GM23338 (cell line): ENCODE results near the gene C9orf85. TPM values are rescaled to one million over a fixed set of nuclear protein-coding genes. Genes with fewer than 3 reads are reported as not detected.

Source experiments
- ATAC-seq: fragments of 200-7000 bp; cut with Tn5 transposase; 3 replicates; pipeline ENCODE4 v1.9.1; 2020
- DNase-seq: peaks from one replicate; pipeline ENCODE4 v3.0.0-alpha.2; 2015; ENCODE audit warnings: low spot score
- H2AFZ ChIP-seq: fragments of 200-600 bp; sonication (generic); 2 replicates; pipeline ENCODE4 v1.8.0; 2016; ENCODE audit warnings: antibody characterized with exemption, mild to moderate bottlenecking, moderate library complexity
- H3F3A ChIP-seq: fragments of 200-600 bp; sonication (generic); replicated peaks from 2 replicates; pipeline ENCODE4 v1.8.0; 2017; ENCODE audit warnings: antibody characterized with exemption, mixed run types, low read depth
- H3K27ac ChIP-seq: fragments of 200-600 bp; sonication (generic); 2 replicates; pipeline ENCODE4 v1.6.1; 2016; ENCODE audit warnings: low read depth
- H3K27me3 ChIP-seq: fragments of 200-600 bp; sonication (generic); 2 replicates; pipeline ENCODE4 v1.8.0; 2016; ENCODE audit warnings: mild to moderate bottlenecking, mixed run types, moderate library complexity; ENCODE audit not compliant: insufficient read depth
- H3K36me3 ChIP-seq: fragments of 200-600 bp; sonication (generic); 2 replicates; pipeline ENCODE4 v1.8.0; 2016; ENCODE audit warnings: mild to moderate bottlenecking; ENCODE audit not compliant: insufficient read depth
- H3K4me1 ChIP-seq: fragments of 200-600 bp; sonication (generic); 2 replicates; pipeline ENCODE4 v1.8.0; 2016; ENCODE audit warnings: mild to moderate bottlenecking, moderate library complexity; ENCODE audit not compliant: insufficient read depth
- H3K4me2 ChIP-seq: fragments of 200-600 bp; sonication (generic); 2 replicates; pipeline ENCODE4 v1.7.1; 2017; ENCODE audit warnings: mixed run types
- H3K4me3 ChIP-seq: fragments of 200-600 bp; sonication (generic); 2 replicates; pipeline ENCODE4 v1.6.1; 2016; ENCODE audit warnings: mixed run types
- H3K79me2 ChIP-seq: fragments of 200-600 bp; sonication (generic); replicated peaks from 2 replicates; pipeline ENCODE4 v1.8.0; 2017; ENCODE audit warnings: mild to moderate bottlenecking; ENCODE audit not compliant: insufficient read depth
- H3K9me2 ChIP-seq: fragments of 200-600 bp; sonication (generic); 2 replicates; pipeline ENCODE4 v1.8.0; 2017; ENCODE audit not compliant: insufficient read depth
- H4K20me1 ChIP-seq: fragments of 200-600 bp; sonication (generic); replicated peaks from 2 replicates; pipeline ENCODE4 v1.8.0; 2017; ENCODE audit warnings: mild to moderate bottlenecking; ENCODE audit not compliant: insufficient read depth
- H3K27ac Mint-ChIP-seq: 2 replicates; pipeline ENCODE4 v1.8.0; 2020; ENCODE audit warnings: inconsistent platforms, mild to moderate bottlenecking, moderate library complexity, mixed read lengths
- H3K27me3 Mint-ChIP-seq: 3 replicates; pipeline ENCODE4 v1.8.0; 2022; ENCODE audit warnings: low read depth, mild to moderate bottlenecking, moderate library complexity, mixed read lengths, inconsistent platforms; ENCODE audit not compliant: insufficient read depth, poor library complexity
- H3K36me3 Mint-ChIP-seq: 3 replicates; pipeline ENCODE4 v1.8.0; 2021; ENCODE audit warnings: low read depth, mild to moderate bottlenecking, inconsistent platforms, moderate library complexity, mixed read lengths
- H3K4me1 Mint-ChIP-seq: 3 replicates; pipeline ENCODE4 v1.8.0; 2020; ENCODE audit warnings: mild to moderate bottlenecking, inconsistent platforms, mixed read lengths
- H3K4me3 Mint-ChIP-seq: 3 replicates; pipeline ENCODE4 v1.8.0; 2021; ENCODE audit warnings: moderate library complexity, mild to moderate bottlenecking, inconsistent platforms, mixed read lengths
- H3K9me3 Mint-ChIP-seq: 3 replicates; pipeline ENCODE4 v1.8.0; 2020; ENCODE audit warnings: moderate library complexity, mild to moderate bottlenecking, inconsistent platforms, mixed read lengths
- CREB1 ChIP-seq: fragments of 250-450 bp; sonication (Bioruptor Pico); IDR thresholded peaks from 2 replicates; pipeline ENCODE4 v1.5.0; 2020; ENCODE audit warnings: low read depth, mild to moderate bottlenecking, moderate library complexity
- EZH2 ChIP-seq: fragments of 200-600 bp; sonication (generic); IDR thresholded peaks from one replicate; pipeline ENCODE4 v1.8.0; 2017; ENCODE audit warnings: antibody characterized with exemption, mild to moderate bottlenecking, low read depth; ENCODE audit not compliant: unreplicated experiment
- JUNB ChIP-seq: IDR thresholded peaks from one replicate; pipeline ENCODE4 v1.6.1; 2016; ENCODE audit warnings: antibody characterized with exemption; ENCODE audit not compliant: unreplicated experiment
- NANOG ChIP-seq: IDR thresholded peaks from 2 replicates; pipeline ENCODE4 v1.6.1; 2016; ENCODE audit warnings: antibody characterized with exemption, borderline replicate concordance
- POLR2AphosphoS5 ChIP-seq: IDR thresholded peaks from 2 replicates; pipeline ENCODE4 v1.6.1; 2016; ENCODE audit warnings: antibody characterized with exemption, low read depth
- REST ChIP-seq: IDR thresholded peaks from one replicate; pipeline ENCODE4 v1.6.1; 2018; ENCODE audit warnings: antibody characterized with exemption; ENCODE audit not compliant: unreplicated experiment
- STAT1 ChIP-seq: IDR thresholded peaks from one replicate; pipeline ENCODE4 v1.6.1; 2016; ENCODE audit warnings: antibody characterized with exemption; ENCODE audit not compliant: unreplicated experiment
- ZNF114 ChIP-seq: fragments of 250-450 bp; sonication (Bioruptor Pico); IDR thresholded peaks from 2 replicates; pipeline ENCODE4 v1.5.0; 2020; ENCODE audit warnings: mild to moderate bottlenecking, moderate library complexity
- ZNF331 ChIP-seq: fragments of 250-450 bp; sonication (Bioruptor Pico); IDR thresholded peaks from 2 replicates; pipeline ENCODE4 v1.5.0; 2020; ENCODE audit warnings: low read depth, mild to moderate bottlenecking, moderate library complexity
- ZNF462 ChIP-seq: fragments of 250-450 bp; sonication (Bioruptor Pico); IDR thresholded peaks from 2 replicates; pipeline ENCODE4 v1.5.0; 2020; ENCODE audit warnings: mild to moderate bottlenecking, moderate library complexity
- polyA plus RNA-seq: library from polyadenylated mRNA; unstranded; fragments of >200 nt; fragmentation: Nextera tagmentation; extraction: Ambion mirVana; gene quantifications from 2 replicates; pipeline ENCODE4 v1.2.1, GENCODE V29; 2016
- total RNA-seq: library from RNA; depleted of rRNA; stranded (reverse); fragments of >200 nt; shearing (Covaris generic); gene quantifications from 2 replicates; pipeline ENCODE4 v1.2.3, GENCODE V29; 2014
- TF ChIP-seq, protein P1 (sequence below): IDR thresholded peaks from 2 replicates; pipeline ENCODE4 v1.6.1; 2016; ENCODE audit warnings: antibody characterized with exemption

The C9orf85 gene
- total and polyA plus RNA-seq, 2 experiments from 2014 or later, result 10.3 to 20.8 TPM

DNA sequence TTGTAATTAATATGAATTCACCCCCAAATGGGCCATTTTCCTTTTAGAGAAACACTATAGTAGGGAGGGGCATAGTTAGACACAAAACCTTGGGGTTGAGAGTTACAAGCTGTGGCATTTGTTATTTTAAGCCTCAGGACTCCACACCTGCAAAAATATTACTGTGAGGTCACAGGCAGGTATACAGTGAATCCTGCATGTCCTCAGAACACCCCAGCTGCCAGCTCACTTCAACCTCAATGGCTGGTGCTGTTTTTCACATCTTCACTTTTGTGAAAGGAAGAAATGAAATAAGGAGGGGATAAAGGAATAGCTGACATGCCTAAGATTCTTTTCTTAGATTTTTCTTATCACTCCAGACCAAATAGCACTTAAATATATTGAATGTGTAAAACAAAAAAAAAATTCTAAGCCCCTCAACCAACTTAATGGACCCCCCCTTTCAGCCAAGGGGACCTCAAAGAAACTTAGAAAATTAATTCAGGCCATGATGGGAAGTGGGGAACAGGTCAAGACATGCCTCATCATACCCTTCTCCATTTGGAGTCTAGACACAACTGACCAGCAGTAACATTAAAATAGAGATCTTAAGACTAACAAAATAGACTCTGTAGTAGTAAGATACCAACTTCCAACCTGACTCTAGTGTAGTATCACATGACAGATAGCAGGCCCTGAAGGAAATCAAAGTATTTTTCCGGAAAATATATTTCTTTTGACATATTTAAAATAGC lies 9.2 kb downstream of the C9orf85 start (continued):
- TF ChIP-seq, protein P1, sequence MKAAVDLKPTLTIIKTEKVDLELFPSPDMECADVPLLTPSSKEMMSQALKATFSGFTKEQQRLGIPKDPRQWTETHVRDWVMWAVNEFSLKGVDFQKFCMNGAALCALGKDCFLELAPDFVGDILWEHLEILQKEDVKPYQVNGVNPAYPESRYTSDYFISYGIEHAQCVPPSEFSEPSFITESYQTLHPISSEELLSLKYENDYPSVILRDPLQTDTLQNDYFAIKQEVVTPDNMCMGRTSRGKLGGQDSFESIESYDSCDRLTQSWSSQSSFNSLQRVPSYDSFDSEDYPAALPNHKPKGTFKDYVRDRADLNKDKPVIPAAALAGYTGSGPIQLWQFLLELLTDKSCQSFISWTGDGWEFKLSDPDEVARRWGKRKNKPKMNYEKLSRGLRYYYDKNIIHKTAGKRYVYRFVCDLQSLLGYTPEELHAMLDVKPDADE, result no peak
- TF ChIP-seq JUNB, result no peak

DNA sequence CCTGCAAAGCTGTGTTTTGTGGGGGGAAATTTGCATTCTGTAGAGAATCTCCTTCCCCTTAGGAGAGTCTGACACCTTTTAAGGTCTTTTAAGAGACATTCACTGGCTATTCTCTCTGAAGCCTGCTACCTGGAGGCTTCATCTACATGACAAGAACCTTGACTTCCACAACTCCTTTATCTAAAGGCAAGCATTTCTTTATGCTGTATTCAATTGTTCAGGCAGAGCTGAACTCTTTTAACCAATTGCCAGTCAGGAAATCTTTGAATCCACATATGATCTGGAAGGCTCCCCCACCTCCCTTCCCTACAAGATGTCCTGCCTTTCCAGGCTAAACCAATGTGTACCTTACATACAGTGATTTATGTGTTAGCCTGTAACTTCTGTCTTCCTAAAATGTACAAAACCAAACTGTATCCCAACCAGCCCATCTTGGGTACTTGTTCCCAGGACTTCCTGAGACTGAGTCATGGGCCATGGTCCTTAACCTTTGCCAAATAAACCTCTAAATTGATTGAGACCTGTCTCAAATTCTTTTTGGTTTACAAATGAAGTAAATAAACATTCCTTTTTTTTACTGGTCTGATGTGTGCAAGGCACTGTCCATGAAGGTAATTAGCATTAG lies 9.9 kb downstream of the C9orf85 start:
- peaks cover 34% of the 10 kb centered on the region for H3K9me3 Mint-ChIP-seq
- H3K27me3 ChIP-seq, result no peaks in the 10 kb centered on the region
- peak overlapping the region; percentile 1; the same call in 1 of the 2 replicates for H3K4me2 ChIP-seq
- peak; percentile 97 for ATAC-seq
- no peaks in the 10 kb centered on the region for H4K20me1 ChIP-seq
- no peak overlapping the region for H2AFZ ChIP-seq
- H3K27ac Mint-ChIP-seq, result peak overlapping the region; percentile 97
- peak overlapping the region; percentile 10; the same call in 2 of the 3 replicates for H3K4me3 Mint-ChIP-seq
- peaks cover 81% of the 10 kb centered on the region for H3K79me2 ChIP-seq
- 0 out of 2 replicates have a peak, but pooled peaks cover 3% of the 10 kb centered on the region for H3K9me2 ChIP-seq
- peaks cover 5% of the 10 kb centered on the region for H3K27me3 Mint-ChIP-seq
- H3K4me3 ChIP-seq, result no peak overlapping the region
- peak; percentile 93 for DNase-seq
- H3K36me3 Mint-ChIP-seq, result peaks cover 62% of the 10 kb centered on the region
- peaks cover 49% of the 10 kb centered on the region for H3K4me1 Mint-ChIP-seq
- peaks cover 4% of the 10 kb centered on the region; the same call in 1 of the 2 replicates for H3K36me3 ChIP-seq
- H3K27ac ChIP-seq, result peak overlapping the region; percentile 95
- no peaks in the 10 kb centered on the region for H3F3A ChIP-seq
- H3K4me1 ChIP-seq, result peaks cover 38% of the 10 kb centered on the region
- TF ChIP-seq ZNF331 (CRISPR knock-in tag) (no peak), REST (no peak), CREB1 (CRISPR knock-in tag) (peak; percentile 34; the same call in 1 of the 2 replicates), JUNB (no peak), ZNF462 (0 out of 2 replicates have a peak, but pooled peaks have one; percentile 38), ZNF114 (CRISPR knock-in tag) (0 out of 2 replicates have a peak, but pooled peaks have one; percentile 11), NANOG (peak; percentile 91), STAT1 (no peak), EZH2 (no peak), POLR2AphosphoS5 (no peak)
- TF ChIP-seq, protein P1, result no peak
